HS-5 (cell line): ENCODE measurements around the gene QSER1.

Experiments used
- DNase-seq: peaks from one replicate; pipeline ENCODE4 v3.0.0-alpha.2; 2012; ENCODE audit warnings: low read depth

The QSER1 gene

DNA sequence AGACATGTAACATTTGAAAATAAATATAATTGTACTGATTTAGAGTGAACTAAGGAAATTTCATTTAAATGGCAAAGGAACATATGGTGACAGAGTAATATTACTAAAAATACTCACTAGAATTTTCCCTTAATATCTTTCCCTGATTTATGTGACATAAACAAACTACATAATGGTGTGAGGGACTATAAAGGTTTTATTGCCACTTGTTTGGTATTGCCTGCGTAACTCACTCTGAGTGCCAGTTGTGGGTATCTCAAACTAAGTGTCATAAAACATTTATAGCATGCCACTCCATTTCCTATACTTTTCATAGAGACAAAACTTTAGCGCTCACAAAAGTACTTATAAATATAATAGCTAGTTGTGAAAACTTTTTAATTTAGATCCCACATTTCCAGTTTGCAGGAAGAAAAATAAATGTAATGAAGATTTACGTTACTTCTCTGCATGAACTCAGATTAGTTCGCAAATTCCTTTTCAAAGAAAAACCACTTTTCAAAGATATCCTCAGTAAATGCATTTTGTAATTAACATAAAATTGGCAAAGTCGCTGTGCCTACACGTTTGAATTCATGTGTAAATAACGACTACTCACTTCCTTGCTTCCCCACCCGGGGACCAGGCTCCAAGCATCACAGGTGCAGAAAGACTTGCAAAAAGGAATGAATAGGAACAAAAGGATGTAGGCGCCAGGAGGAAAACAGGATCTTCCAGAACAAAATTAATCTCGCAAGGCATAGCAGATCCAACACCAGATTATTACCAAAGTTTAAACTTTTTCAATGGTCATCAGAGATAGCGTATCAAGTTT lies 1.6 kb upstream of the QSER1 start:
- DNase-seq: no peak

DNA sequence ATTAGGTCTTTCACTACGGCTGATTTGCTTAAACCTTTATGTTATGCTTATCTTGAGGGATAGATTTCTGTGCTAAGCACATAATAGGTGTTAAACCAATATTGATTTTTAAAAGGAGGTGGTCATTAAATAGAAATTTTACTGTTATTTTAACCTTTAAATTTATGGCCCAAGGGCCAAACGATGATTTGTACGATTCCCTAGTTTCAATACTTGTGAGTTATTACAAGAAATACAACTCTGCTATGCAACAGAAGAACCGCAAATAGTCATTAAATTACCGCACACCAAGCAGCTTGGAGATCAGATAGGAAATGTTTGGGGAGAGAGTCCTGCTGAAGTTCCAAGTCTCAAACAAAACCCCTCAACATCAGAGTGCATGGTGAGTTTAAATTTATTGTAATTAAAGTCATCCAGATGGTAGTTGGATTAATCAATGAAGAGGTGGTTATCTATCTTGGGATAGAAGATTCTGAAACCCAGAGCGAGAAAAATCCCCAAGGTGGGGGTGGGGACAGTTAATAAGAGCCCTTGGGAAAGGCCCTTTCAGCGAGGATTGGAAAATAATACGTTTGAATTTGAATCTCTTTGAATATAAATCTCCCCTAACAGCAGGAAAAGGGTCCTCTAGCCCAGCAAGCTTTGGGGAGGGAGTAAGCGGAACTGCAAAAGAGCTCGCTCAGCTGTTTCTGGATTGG lies 805 bp upstream of the QSER1 start:
- DNase-seq: no peak

DNA sequence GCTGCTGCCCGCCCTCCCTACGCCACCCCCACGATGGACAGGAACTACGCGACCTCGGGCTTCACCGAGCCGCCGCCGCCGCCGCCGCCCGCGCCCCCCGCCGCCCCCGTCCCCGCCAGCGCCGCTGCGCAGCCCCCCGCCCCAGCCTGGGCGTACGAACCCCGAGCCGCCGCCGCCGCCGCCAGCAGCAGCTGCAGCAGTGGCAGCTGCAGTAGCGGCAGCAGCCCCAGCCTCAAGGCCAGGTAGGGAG lies 407 bp downstream of the QSER1 start:
- DNase-seq: no peak

DNA sequence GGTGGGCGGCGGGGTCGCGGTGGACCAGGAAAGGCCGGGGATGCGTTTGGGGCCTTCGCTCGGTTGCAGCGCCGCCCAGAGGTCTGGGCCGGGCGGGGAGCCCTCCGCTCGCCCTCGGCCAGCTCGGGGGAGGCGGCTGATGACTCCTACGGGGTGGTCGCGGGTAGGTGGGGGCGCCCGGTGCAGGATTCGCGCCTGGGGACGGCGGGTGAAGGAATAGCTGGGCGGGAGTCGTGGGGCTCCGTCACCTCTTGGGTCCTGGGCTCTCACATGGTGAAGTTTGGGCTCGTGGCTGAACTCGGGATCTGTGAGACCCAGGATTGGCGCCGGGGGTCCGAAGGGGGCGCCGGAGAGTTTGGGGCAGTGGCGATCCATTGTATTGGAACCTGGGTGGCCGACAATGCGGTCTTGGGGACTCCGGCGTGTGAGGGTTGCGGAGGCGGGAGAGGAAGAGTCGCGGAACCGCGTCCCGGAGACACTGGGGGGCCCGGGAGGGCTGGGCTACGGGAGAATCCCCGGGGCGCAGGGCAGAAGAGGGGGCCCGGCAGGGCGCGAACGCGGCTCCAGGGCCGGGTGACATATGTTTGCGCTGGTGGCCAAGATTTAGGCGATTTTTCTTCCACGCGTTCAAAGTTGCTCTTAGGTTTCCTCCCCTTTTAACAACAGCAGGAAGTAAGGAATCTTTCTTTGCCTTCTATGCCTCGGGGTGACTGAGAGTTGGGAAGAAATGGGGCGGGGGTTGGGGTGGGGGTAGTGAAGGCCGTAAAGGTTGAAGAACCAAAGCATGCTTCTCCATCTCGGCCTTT lies 935 bp downstream of the QSER1 start:
- DNase-seq: no peak

DNA sequence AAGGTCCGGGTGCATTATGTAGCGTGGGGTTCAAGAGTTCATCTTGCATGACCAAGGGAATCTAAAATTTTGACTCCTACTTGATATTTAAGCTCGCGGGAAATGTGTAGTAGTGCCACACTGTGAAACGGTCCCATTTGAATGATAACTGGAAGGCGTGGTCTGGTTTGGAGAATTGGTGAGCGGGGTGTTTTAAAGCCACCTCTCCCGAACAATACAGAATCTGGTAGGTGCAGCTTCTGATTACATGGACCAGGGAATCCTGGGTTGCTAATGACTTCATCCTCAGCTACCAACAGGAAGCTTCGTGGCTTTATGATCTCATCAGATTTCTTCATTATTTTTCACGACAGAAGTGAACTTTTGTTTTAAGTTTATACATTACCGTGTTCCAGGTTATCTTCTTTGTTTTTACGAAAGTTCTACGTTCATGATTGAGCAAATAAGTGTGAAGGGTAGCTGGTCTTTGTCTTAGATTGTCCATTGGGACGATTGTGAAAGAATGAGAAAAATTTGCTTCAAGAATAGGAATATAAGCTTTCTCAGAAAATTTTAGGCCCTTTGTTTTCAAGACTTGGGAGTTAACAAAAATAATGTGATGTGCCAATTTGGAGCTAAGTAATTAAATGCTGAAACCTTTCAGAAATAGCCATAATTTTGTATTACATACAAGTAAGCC lies 1.7 kb downstream of the QSER1 start:
- peak; percentile 74 for DNase-seq

DNA sequence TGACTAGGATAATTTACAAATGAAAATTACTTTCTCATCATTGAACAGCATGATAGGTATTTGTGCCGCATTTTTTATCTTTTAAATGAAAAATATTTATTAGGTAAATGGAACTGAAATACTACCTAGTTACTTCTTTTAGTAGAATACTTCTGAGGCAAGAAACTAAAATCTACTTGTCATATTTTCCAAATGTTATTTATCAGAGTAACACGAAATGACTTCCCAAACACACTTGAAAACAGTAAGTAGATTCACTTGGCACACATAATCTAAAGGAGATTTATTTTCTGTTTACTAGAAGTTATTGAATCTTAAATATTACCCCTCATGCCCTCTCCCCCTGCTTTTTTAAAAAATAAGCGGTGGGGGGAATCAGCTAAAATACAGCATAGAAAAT lies 2.3 kb downstream of the QSER1 start:
- no peak for DNase-seq

DNA sequence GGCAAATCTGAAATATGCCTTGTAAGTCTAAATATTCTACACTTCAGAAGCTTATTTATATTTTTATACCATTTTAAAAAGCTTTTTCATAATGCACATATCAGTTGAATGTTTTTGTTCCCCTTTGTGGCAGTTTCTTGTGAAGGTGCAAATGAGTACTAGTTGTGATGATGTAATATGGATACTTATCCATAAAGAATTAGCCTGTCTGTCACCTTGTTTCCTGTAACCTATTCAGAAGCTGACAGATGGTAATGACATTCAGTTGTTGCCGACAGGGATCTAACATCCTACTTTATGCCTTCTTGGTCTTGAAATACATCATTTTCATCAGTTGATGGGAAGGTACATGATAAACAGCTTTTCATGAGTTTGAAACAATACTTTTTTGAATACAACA lies 2.9 kb downstream of the QSER1 start:
- no peak for DNase-seq

DNA sequence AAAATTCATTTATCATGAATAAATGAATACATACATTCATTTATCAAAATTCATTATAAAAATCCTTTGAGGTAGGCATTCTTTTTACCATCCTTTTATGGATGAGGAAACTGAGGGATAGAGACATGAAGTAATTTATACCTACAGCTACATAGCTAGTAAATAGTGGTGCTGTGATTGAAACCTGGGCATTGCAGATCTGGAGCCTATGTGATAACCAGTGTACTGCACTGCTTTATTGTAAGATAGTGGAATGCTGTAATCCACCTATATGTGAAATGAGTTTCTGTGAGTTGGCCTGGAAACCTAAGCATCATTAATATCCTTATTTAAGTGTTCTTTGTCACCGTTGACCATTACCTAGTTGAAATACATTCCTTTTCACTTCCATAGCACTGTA lies 4.5 kb downstream of the QSER1 start:
- DNase-seq: no peak

DNA sequence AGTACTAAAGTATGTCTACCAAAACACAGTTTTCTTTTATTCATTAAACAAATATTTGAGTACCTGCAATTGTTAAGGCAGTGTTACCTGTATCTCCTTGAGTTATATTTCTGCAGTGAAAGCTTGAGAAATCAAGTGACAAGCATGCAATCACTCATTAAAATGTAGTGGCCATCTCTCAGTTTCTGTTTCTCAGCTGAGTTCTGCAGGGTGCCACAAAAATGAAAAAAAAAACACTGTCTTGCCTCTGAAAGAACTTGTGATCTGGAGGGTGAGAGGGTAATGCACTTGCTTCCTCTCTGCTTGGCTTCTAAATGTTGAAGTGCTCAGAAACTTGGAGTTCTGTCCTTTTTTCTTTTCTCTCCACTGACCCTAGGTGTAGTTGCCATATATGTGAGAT lies 6.8 kb downstream of the QSER1 start:
- no peak for DNase-seq

DNA sequence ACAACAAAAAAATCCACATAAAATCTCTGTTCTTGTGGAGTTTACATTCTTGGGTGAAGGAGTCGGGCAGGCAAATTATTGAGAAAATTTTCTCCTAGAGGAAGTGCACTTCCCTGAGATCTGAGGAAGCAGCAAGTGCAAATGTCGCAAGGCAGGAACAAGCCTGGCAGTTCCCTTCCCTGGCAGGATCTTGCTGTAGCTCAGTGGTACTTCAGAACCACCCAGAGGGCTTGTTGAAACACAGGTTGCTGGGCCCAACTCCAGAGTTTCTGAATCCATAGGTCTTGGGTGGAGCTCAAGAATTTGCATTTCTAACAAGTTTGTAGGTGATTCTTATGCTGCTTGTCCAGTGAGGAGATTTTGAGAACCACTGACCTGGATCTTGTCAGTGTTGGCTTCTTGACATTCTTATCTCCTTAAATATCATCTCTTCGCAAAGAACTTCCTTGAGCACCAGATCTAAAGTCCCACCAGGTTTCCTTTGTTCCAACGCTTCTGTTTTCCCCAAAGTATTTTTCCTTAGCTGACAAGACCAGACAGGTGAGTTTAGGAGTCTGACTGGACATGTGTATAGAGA lies 9.6 kb downstream of the QSER1 start:
- DNase-seq: no peak

DNA sequence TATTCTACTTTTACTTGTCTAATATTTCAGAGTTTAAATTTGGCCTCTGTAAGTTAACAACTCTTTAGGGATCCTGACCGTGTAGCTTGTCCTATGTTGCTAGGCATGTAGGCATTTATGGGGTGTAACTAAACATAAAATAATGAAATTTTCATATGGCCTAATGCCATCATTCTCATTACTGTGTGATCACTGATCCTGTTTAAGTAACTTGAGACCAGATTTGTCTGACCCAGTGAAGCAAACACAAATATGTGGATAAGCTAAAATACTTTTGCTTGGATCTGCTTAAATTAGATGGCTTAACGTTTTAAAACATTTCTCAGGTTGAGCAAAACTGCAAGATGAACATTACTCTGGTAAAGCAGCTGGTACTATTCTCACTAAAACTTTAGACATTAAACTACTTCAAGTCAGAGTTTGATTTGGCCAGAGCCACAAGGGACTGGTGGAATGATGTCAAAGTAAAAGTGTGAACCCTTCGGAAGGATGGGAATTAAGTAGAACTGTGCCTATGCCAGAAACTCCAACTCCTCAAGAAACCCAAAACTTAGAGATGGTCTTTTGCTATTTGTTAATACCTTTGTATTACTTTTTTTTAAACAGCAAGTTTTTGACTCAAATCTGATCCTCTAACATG lies 12.5 kb downstream of the QSER1 start:
- DNase-seq: no peak

DNA sequence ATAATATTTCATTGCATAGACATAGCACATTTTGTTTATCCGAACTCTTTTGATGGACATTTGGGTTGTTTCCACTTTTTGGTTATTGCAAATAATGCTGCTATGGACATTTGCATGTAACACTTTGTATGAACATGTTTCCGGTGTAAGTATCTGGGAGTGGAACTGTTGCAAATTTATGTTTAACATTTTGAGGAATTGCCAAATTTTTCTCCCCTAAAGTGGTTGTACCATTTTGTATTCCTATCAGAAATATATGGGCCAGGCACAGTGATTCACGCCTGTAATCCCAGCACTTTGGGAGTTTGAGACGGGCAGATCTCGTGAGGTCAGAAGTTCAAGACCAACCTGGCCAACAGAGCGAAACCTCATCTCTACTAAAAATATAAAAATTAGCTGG lies 16.0 kb downstream of the QSER1 start:
- no peak for DNase-seq

DNA sequence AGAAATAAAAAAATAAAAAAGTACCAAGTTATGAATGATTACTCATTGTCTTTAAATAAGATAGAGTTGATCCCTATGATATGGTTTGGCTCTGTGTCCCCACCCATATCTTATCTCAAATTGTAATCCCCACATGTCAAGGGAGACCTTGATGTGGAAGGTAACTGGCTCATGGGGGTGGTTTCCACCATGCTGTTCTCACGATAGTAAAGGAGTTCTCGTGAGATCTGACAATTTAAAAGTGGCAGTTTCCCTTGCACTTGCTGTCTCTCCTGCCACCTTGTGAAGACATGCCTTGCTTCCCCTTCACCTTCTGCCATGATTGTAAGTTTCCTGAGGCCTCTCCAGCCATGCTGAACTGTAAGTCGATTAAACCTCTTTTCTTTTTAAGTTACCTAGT lies 18.8 kb downstream of the QSER1 start:
- no peak for DNase-seq

DNA sequence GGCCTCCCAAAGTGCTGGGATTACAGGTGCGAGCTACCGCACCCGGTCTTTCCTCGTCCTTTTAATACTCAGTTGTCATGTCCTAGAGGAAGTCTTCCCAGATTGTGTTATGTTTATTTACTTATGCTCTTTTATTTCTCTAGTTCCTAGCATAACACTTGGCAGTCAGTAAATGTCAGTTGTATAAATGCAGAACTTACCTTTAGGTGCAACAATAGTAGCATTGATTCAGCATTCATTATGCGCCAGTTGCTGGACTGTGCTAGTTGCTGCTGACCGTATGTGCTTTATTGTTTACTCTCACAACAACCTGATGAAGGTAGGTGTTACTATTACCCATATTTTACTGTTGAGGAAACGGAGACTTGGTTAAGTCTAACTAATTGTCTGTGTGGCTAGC lies 20.8 kb downstream of the QSER1 start:
- DNase-seq: no peak

DNA sequence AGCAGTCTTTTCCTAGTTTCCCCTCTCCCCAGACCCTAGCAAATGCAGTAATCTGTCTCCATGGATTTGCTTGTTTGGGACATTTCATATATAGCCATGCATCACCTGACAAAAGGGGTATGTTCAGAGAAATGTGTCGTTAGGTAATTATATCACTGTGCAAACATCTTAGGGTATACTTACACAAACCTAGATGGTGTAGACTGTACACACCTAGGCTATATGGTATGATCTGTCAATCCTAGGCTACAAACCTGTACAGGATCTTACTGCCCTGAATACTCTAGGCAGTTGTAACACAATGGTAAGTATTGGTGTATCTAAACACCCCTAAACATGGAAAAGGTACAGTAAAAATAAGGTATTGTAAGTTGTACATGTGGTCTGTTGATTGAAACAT lies 23.8 kb downstream of the QSER1 start:
- no peak for DNase-seq

DNA sequence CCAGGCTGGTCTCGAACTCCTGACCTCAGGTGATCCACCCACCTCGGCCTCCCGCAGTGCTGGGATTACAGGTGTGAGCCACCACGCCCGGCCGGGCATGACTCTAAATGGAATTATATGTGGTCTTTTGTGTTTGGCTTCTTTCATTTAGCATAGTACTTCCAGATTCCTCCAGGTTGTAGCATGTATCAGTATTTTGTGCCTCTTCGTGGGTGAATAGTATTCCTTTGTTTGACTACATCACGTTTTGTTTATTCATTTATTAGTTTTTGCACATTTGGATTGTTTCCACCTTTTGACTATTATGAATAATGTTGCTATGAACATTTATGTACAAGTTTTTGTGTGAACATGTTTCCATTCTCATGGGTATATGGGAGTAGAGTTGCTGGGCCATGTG lies 24.4 kb downstream of the QSER1 start:
- no peak for DNase-seq

DNA sequence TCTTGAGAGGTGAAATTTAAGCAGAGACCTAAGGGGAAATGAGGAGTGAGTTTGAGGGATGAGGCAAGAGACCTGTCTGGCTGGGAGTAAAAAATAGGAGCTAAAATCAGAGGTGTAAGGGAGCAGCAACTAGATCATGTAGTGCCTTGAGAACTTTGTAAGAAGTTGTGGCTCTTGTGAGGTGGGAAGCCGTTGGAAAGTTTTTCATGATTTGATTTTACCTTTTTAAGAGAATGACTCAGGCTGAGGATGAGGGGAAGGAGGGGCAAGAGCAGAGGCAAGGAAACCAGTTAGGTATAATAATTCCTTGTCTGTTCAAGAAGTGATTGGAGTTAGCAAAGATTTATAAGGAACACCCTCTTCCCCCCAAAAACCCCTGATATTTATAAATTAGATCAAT lies 25.8 kb downstream of the QSER1 start:
- no peak for DNase-seq

DNA sequence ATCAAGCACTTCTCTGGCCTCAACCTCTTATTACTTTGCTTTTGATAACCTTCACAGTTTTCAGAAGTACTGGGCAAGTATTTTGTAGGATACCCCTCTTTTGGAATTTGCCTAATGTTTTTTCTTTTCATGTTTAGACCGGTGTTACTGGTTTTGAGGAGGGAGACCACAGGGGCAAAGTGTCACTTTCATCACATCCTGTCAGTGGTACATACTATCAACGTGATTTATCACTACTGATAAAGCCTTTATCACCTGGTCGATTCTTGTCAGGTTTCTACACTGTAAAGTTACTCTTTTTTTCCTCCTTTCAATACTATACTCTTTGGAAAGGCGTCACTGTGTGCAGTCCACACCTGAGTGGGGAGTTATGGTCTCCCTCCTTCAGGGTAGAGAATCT lies 26.7 kb downstream of the QSER1 start:
- DNase-seq: no peak

DNA sequence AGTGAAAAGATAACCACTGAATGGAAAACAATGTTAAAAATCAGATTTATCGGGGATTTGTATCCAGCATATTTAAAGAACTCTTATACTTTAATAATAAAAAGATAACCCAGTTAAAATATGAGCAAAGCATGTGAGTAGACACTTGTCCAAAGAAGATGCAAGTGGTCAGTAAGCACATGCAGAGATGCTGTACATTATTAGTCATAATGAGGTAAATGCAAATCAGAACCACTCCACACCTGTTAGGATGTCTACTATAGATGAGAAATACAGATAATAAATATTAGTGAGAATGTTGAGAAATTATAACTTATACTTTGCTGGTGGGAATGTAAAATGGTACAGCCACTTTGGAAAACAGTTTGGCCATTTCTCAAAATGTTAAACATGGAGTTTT lies 28.0 kb downstream of the QSER1 start:
- DNase-seq: no peak

DNA sequence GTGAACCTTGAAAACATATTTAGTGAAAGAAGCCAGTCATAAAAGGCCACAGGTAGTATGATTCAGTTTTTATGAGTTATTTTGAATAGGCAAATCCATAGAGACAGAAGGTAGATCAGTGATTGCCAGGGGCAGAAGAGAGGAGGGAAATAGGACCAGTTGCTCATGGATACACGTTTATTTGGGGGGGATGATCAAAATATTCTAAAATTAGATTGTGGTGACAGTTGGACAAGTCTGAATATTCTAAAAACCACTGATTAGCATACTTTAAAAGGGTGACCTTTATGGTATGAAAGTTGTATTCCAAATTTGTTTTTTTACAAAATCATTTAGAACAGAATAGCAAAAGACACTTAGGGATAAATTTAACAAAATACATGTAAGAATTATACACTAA lies 28.6 kb downstream of the QSER1 start:
- no peak for DNase-seq

DNA sequence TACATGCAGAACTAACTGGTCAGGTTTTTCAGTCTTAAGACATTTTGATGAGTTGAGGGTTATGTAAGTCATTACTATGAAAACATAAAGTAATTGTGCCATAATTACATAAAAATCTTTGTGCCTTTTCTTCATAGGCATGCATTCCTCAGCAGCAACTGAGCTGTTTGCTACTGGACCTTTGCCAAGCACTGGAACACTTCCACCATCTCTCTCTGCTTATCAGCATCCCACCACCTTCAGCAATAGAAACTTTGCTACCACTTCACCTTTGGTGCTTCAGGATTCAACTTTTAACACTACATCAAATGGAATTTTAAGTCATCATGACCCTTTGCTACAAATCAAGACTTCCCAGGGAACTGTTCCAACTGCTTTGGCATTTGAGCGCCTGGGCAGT lies 39.0 kb downstream of the QSER1 start:
- no peak for DNase-seq

DNA sequence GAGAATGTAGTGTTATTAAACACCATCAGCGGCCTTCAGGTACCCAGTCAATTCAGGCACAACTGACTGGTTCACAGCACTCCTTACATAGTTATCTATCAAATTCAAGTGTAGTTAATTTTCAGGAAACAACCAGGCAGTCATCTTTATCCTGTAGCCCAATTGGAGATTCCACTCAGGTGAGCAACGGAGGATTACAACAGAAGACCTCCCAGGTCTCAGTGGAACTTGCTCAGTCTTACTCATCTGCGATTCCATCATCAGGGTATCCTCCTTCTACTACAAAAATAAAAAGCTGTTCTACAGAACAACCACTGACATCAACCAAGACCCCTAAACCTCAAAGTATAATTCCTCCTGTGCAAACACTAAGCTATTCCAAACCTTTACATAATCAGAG lies 39.6 kb downstream of the QSER1 start:
- DNase-seq: no peak
